H9 (cell line): ENCODE data around the gene PYROXD2. TPM values are rescaled to one million over a fixed set of nuclear protein-coding genes. Genes with fewer than 3 reads are reported as not detected.

ENCODE experiments used
- DNase-seq: peaks from one replicate; pipeline ENCODE4 v3.0.0-alpha.2; 2017
- H2AFZ ChIP-seq: one replicate; pipeline ENCODE4 v1.6.1; 2013; ENCODE audit warnings: mild to moderate bottlenecking, low read length, control low read depth, moderate library complexity
- H2AK5ac ChIP-seq: 2 replicates; pipeline ENCODE4 v1.6.1; 2013; ENCODE audit warnings: low read length, control low read depth, mixed read lengths; ENCODE audit not compliant: insufficient read length
- H2BK120ac ChIP-seq: one replicate; pipeline ENCODE4 v1.6.1; 2013; ENCODE audit warnings: low read depth, mild to moderate bottlenecking, low read length, control low read depth, inconsistent platforms; ENCODE audit not compliant: poor library complexity, severe bottlenecking
- H2BK12ac ChIP-seq: 2 replicates; pipeline ENCODE4 v1.6.1; 2013; ENCODE audit warnings: low read length, control low read depth, mixed read lengths, low read depth; ENCODE audit not compliant: insufficient read length
- H2BK15ac ChIP-seq: 2 replicates; pipeline ENCODE4 v1.6.1; 2013; ENCODE audit warnings: low read depth, low read length, control low read depth
- H2BK20ac ChIP-seq: one replicate; pipeline ENCODE4 v1.6.1; 2013; ENCODE audit warnings: low read depth, mild to moderate bottlenecking, low read length, control low read depth, inconsistent platforms; ENCODE audit not compliant: poor library complexity, severe bottlenecking
- H2BK5ac ChIP-seq: 2 replicates; pipeline ENCODE4 v1.6.1; 2013; ENCODE audit warnings: low read length, control low read depth, mixed read lengths; ENCODE audit not compliant: insufficient read length
- H3K14ac ChIP-seq: 2 replicates; pipeline ENCODE4 v1.6.1; 2013; ENCODE audit warnings: low read length, control low read depth; ENCODE audit not compliant: insufficient read depth
- H3K18ac ChIP-seq: 2 replicates; pipeline ENCODE4 v1.6.1; 2013; ENCODE audit warnings: low read depth, mild to moderate bottlenecking, mixed read lengths, low read length, control low read depth; ENCODE audit not compliant: insufficient read length
- H3K23ac ChIP-seq: 2 replicates; pipeline ENCODE4 v1.6.1; 2013; ENCODE audit warnings: low read length, control low read depth, mixed read lengths, low read depth; ENCODE audit not compliant: insufficient read length
- H3K23me2 ChIP-seq: 2 replicates; pipeline ENCODE4 v1.6.1; 2013; ENCODE audit warnings: low read depth, mild to moderate bottlenecking, mixed read lengths, low read length, control low read depth; ENCODE audit not compliant: insufficient read length, poor library complexity, severe bottlenecking
- H3K27ac ChIP-seq: 2 replicates; pipeline ENCODE4 v1.5.1; 2013; ENCODE audit warnings: low read length, control low read depth, mixed read lengths, low read depth; ENCODE audit not compliant: insufficient read length
- H3K27me3 ChIP-seq: 2 replicates; pipeline ENCODE4 v1.6.1; 2013; ENCODE audit warnings: low read length, control low read depth, inconsistent platforms; ENCODE audit not compliant: insufficient read depth
- H3K4ac ChIP-seq: 2 replicates; pipeline ENCODE4 v1.6.1; 2013; ENCODE audit warnings: low read depth, mild to moderate bottlenecking, control low read depth, inconsistent platforms, low read length, moderate library complexity
- H3K4me1 ChIP-seq: 2 replicates; pipeline ENCODE4 v1.6.1; 2013; ENCODE audit warnings: low read length, control low read depth, inconsistent platforms; ENCODE audit not compliant: insufficient read depth
- H3K4me2 ChIP-seq: 2 replicates; pipeline ENCODE4 v1.6.1; 2013; ENCODE audit warnings: low read length, control low read depth, mixed read lengths; ENCODE audit not compliant: insufficient read length, insufficient read depth
- H3K56ac ChIP-seq: 2 replicates; pipeline ENCODE4 v1.6.1; 2013; ENCODE audit warnings: low read depth, mild to moderate bottlenecking, mixed read lengths, low read length, control low read depth; ENCODE audit not compliant: insufficient read length
- H3K79me1 ChIP-seq: 2 replicates; pipeline ENCODE4 v1.6.1; 2013; ENCODE audit warnings: low read depth, mild to moderate bottlenecking, moderate library complexity, low read length, control low read depth, inconsistent platforms; ENCODE audit not compliant: insufficient read depth, poor library complexity, severe bottlenecking
- H3K79me2 ChIP-seq: 2 replicates; pipeline ENCODE4 v1.6.1; 2013; ENCODE audit warnings: low read length, control low read depth, inconsistent platforms; ENCODE audit not compliant: insufficient read depth
- H3K9ac ChIP-seq: 2 replicates; pipeline ENCODE4 v1.6.1; 2013; ENCODE audit warnings: low read length, control low read depth, mixed read lengths; ENCODE audit not compliant: insufficient read length; ENCODE audit errors: extremely low read depth
- H3K9me3 ChIP-seq: one replicate; pipeline ENCODE4 v1.6.1; 2013; ENCODE audit warnings: low read depth, low read length, inconsistent platforms; ENCODE audit not compliant: control insufficient read depth
- H3T11ph ChIP-seq: one replicate; pipeline ENCODE4 v1.6.1; 2013; ENCODE audit warnings: mild to moderate bottlenecking, low read length, control low read depth, inconsistent platforms
- H4K20me1 ChIP-seq: one replicate; pipeline ENCODE4 v1.6.1; 2013; ENCODE audit not compliant: control insufficient read depth, insufficient read length, insufficient read depth
- H4K5ac ChIP-seq: 2 replicates; pipeline ENCODE4 v1.6.1; 2013; ENCODE audit warnings: low read depth, mild to moderate bottlenecking, mixed read lengths, low read length, control low read depth; ENCODE audit not compliant: insufficient read length
- H4K8ac ChIP-seq: replicated peaks from 2 replicates; pipeline ENCODE4 v1.6.1; 2013; ENCODE audit warnings: low read length, control low read depth, mixed read lengths, low read depth; ENCODE audit not compliant: insufficient read length
- H4K91ac ChIP-seq: 2 replicates; pipeline ENCODE4 v1.6.1; 2013; ENCODE audit warnings: low read depth, mild to moderate bottlenecking, moderate library complexity, mixed read lengths, low read length, control low read depth; ENCODE audit not compliant: insufficient read length
- H3K27ac Mint-ChIP-seq, 3 experiments: 2 replicates in 2 of 3; 3 replicates in 1 of 3; pipeline ENCODE4 v1.8.0; 2020 to 2021; ENCODE audit warnings: mixed read lengths in 3 of 3, mild to moderate bottlenecking in 1 of 3, moderate library complexity in 1 of 3
- H3K27me3 Mint-ChIP-seq: 2 replicates; pipeline ENCODE4 v1.8.0; 2021; ENCODE audit warnings: low read depth, mild to moderate bottlenecking, moderate library complexity, mixed read lengths
- H3K36me3 Mint-ChIP-seq, 3 experiments: 2 replicates in 2 of 3; 3 replicates in 1 of 3; pipeline ENCODE4 v1.8.0; 2020 to 2021; ENCODE audit warnings: low read depth in 3 of 3, mixed read lengths in 3 of 3; ENCODE audit not compliant: insufficient read depth in 1 of 3
- H3K4me1 Mint-ChIP-seq, 2 experiments: 2 replicates each; pipeline ENCODE4 v1.8.0; 2020; ENCODE audit warnings: mixed read lengths in 2 of 2
- H3K4me3 Mint-ChIP-seq, 2 experiments: 2 replicates in 1 of 2; 3 replicates in 1 of 2; pipeline ENCODE4 v1.8.0; 2020 to 2021; ENCODE audit warnings: mild to moderate bottlenecking in 2 of 2, mixed read lengths in 2 of 2, moderate library complexity in 1 of 2
- H3K9me3 Mint-ChIP-seq, 2 experiments: 2 replicates in 1 of 2; 3 replicates in 1 of 2; pipeline ENCODE4 v1.8.0; 2020; ENCODE audit warnings: mild to moderate bottlenecking in 2 of 2, mixed read lengths in 2 of 2, moderate library complexity in 1 of 2
- CTCF ChIP-seq: fragments of 200-600 bp; sonication (generic); conservative IDR thresholded peaks from 3 replicates; pipeline ENCODE4 v1.8.0; 2021; ENCODE audit warnings: antibody characterized with exemption, mild to moderate bottlenecking
- WGBS: extraction: QIAGEN DNeasy Blood & Tissue Kit; methylation state at CpG from one replicate; pipeline ENCODE4 v1.1.7; 2013; ENCODE audit warnings: missing lambda C conversion rate, low lambda C conversion rate, mixed read lengths; ENCODE audit not compliant: insufficient read length; ENCODE audit errors: extremely low coverage; 5-methylcytosine and 5-hydroxymethylcytosine counted together
- total RNA-seq: library from RNA; stranded (reverse); gene quantifications from 2 replicates; pipeline ENCODE4 v1.2.1, GENCODE V29; 2021

PYROXD2 gene
- total RNA-seq, 1 experiment from 2014 or later, result 5.3 TPM

GRCh38 chr10:98388101-98388655 is 26.8 kb downstream of the PYROXD2 start:
- H3K9me3 Mint-ChIP-seq, result no peaks in the 10 kb centered on the region
- Histone ChIP-seq H4K91ac (no peak overlapping the region), H4K5ac (no peak overlapping the region), H3K18ac (no peak overlapping the region), H3K14ac (no peak overlapping the region), H3K4me1 (no peaks in the 10 kb centered on the region), H3K4me2 (no peak overlapping the region), H2AK5ac (no peak overlapping the region), H3T11ph (no peak overlapping the region), H2AFZ (no peak overlapping the region), H2BK120ac (no peak overlapping the region), H2BK5ac (no peak overlapping the region), H3K4ac (no peak overlapping the region), H3K79me2 (no peaks in the 10 kb centered on the region), H3K27me3 (no peaks in the 10 kb centered on the region), H2BK12ac (no peak overlapping the region), H3K27ac (no peak overlapping the region), H3K56ac (no peak overlapping the region), H3K9me3 (no peaks in the 10 kb centered on the region), H3K9ac (no peak overlapping the region), H3K79me1 (no peaks in the 10 kb centered on the region), H3K23me2 (no peaks in the 10 kb centered on the region), H3K23ac (no peak overlapping the region), H2BK15ac (no peak overlapping the region), H4K8ac (no peak overlapping the region), H2BK20ac (no peak overlapping the region), H4K20me1 (no peaks in the 10 kb centered on the region)
- H3K4me3 Mint-ChIP-seq, result no peak overlapping the region
- peak; percentile 68 for DNase-seq
- peaks cover 0 to 2% (median 0%) of the 10 kb centered on the region in 3 experiments; a peak in 3 of 7 replicates for H3K36me3 Mint-ChIP-seq
- H3K27ac Mint-ChIP-seq, result peak overlapping the region in 1 of 3 experiments; percentile 6; a peak in 1 of 7 replicates
- no peaks in the 10 kb centered on the region; the same call in 1 of the 2 replicates for H3K27me3 Mint-ChIP-seq
- peaks cover 0 to 4% of the 10 kb centered on the region in 2 experiments; a peak in 1 of 4 replicates for H3K4me1 Mint-ChIP-seq
- no CpG with 5 or more reads among the region's 13 CpGs for WGBS
- TF ChIP-seq CTCF, result peak; percentile 37; the same call in 1 of the 3 replicates
